ENCODE data around the gene TCF7L2.

Gene TCF7L2

DNA sequence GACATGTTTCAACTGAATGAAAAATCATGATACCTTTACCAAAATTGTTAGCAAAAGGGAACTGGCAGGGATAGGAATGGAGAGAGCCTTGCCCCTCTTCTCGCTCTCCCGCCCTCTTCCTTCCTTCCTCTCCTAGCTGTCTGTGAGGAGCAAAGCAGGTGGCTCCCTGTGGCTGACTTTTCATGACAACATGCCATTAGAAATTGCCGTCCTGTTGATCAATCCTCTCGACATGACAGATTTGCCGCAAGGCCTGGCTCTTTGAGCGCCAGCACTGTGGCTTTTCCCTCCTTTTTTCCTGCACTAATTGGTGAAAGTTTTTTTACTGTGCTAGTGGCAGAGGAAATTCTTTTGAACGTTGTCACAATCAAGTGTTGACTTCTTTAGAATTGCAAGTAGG, 171.1 kb downstream of the TCF7L2 start:
- H3K4me3 ChIP-seq (ENCODE audit: insufficient read length, low read depth), result no peak overlapping the region
- TF ChIP-seq YY1 (IDR thresholded peaks at IDR 0.05; ENCODE audit: insufficient read depth, insufficient read length) (no peak), SUZ12 (IDR thresholded peaks at IDR 0.05; ENCODE audit: extremely low read depth, insufficient read depth, insufficient read length) (no peak), ZNF274 (IDR thresholded peaks at IDR 0.05; ENCODE audit: low read depth, low read length) (no peak)
- peaks cover 2% of the 10 kb centered on the region for H3K36me3 ChIP-seq (ENCODE audit: insufficient read depth, insufficient read length, low read length)
- no peaks in the 10 kb centered on the region for H3K9me3 ChIP-seq (ENCODE audit: insufficient read depth, low read length)
- DNase-seq (ENCODE audit: low read depth, low spot score), result no peak
- no peak overlapping the region for H3K9ac ChIP-seq (ENCODE audit: insufficient read length, low read depth)
- peaks cover 4% of the 10 kb centered on the region for H3K4me1 ChIP-seq (ENCODE audit: insufficient read depth, insufficient read length)
- H3K27me3 ChIP-seq (ENCODE audit: insufficient read depth, insufficient read length), result no peaks in the 10 kb centered on the region

DNA sequence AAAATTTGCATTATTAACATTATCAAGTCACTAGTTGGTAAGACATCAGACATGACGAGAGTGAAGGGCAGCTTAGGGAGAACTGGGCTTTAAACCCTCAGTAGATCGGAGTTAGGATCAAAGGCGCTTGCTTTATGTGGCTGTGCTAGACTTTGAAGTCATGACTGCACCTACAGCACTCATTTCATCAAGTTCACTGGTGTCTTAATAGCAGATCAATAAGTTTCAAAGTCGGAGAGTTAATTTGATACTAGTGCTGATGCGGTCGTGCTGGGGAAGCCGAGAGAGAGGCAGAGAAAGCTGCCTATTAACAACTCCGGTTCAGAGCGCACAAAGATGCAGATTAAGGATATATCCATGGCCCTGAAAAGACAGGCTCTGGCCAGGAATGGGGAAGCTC, 172.9 kb downstream of the TCF7L2 start:
- peaks cover 2% of the 10 kb centered on the region for H3K36me3 ChIP-seq (ENCODE audit: insufficient read depth, insufficient read length, low read length)
- H3K4me1 ChIP-seq (ENCODE audit: insufficient read depth, insufficient read length), result peaks cover 4% of the 10 kb centered on the region
- H3K27me3 ChIP-seq (ENCODE audit: insufficient read depth, insufficient read length), result no peaks in the 10 kb centered on the region
- TF ChIP-seq ZNF274 (IDR thresholded peaks at IDR 0.05; ENCODE audit: low read depth, low read length) (no peak), SUZ12 (IDR thresholded peaks at IDR 0.05; ENCODE audit: extremely low read depth, insufficient read depth, insufficient read length) (no peak), YY1 (IDR thresholded peaks at IDR 0.05; ENCODE audit: insufficient read depth, insufficient read length) (no peak)
- H3K9me3 ChIP-seq (ENCODE audit: insufficient read depth, low read length), result no peaks in the 10 kb centered on the region
- no peak overlapping the region for H3K9ac ChIP-seq (ENCODE audit: insufficient read length, low read depth)
- H3K4me3 ChIP-seq (ENCODE audit: insufficient read length, low read depth), result no peak overlapping the region
- DNase-seq (ENCODE audit: low read depth, low spot score), result no peak

GRCh38 chr10:113124724-113125123, 174.7 kb downstream of the TCF7L2 start:
- Histone ChIP-seq H3K4me3 (ENCODE audit: insufficient read length, low read depth) (no peak overlapping the region), H3K4me1 (ENCODE audit: insufficient read depth, insufficient read length) (peaks cover 9% of the 10 kb centered on the region), H3K9me3 (ENCODE audit: insufficient read depth, low read length) (no peaks in the 10 kb centered on the region), H3K27me3 (ENCODE audit: insufficient read depth, insufficient read length) (no peaks in the 10 kb centered on the region), H3K36me3 (ENCODE audit: insufficient read depth, insufficient read length, low read length) (no peaks in the 10 kb centered on the region), H3K9ac (ENCODE audit: insufficient read length, low read depth) (no peak overlapping the region)
- DNase-seq (ENCODE audit: low read depth, low spot score), result no peak
- no peak for TF ChIP-seq SUZ12 (IDR thresholded peaks at IDR 0.05; ENCODE audit: extremely low read depth, insufficient read depth, insufficient read length)
- TF ChIP-seq YY1 (IDR thresholded peaks at IDR 0.05; ENCODE audit: insufficient read depth, insufficient read length), result no peak

GRCh38 chr10:113125612-113126011, 175.6 kb downstream of the TCF7L2 start:
- no peak overlapping the region for H3K9ac ChIP-seq (ENCODE audit: insufficient read length, low read depth)
- H3K9me3 ChIP-seq (ENCODE audit: insufficient read depth, low read length), result no peaks in the 10 kb centered on the region
- no peak for TF ChIP-seq SUZ12 (IDR thresholded peaks at IDR 0.05; ENCODE audit: extremely low read depth, insufficient read depth, insufficient read length)
- H3K27me3 ChIP-seq (ENCODE audit: insufficient read depth, insufficient read length), result no peaks in the 10 kb centered on the region
- no peaks in the 10 kb centered on the region for H3K36me3 ChIP-seq (ENCODE audit: insufficient read depth, insufficient read length, low read length)
- no peak for DNase-seq (ENCODE audit: low read depth, low spot score)
- H3K4me3 ChIP-seq (ENCODE audit: insufficient read length, low read depth), result no peak overlapping the region
- H3K4me1 ChIP-seq (ENCODE audit: insufficient read depth, insufficient read length), result peaks cover 9% of the 10 kb centered on the region

DNA sequence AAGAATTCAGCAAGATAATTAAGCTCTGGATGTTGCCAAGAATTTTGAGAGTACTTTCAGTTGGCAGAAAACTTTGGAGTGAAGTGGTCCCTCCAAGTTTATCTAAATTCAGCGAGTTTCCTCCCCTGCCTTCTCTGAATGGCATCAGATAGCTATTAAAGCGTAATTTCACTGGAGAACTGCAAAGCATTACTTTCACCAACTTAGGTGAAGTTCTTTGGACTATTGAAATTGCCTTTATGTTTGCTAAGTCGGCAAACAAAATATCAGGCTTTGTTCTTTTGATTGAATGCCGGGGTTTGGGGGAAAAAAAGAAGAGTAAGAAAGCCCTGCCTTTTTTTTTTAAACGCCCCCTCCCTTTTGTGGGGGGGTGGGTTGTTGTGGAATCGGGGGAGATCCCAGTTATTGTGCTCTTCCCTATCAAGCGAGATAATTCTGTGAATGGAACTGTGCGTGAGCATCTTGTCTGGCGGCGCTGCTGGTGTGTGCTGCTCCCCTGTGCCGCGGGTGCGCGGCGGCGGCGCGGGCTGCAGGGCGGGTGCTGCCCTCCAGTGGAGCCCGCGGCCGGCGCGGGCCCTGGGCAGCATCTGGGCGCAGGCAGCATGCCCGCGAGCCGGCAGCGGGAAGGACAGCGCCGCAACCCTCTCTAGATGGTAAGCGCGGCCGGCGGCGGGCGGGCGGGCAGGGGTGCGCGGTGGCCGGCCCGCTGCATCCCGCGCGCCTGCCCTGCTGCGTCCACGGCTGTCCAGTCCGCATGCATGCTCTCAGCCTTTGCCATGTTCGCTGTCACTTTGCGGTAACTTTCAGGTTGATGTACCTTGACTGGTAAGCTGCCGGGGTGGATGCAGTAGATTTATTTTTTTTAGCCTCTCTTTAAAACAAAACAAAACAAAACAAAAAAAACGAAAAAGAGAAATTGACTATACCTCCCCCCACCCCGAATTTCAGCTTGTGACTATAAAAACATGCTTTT, 176.5 kb downstream of the TCF7L2 start:
- peak overlapping the region; percentile 11 for H3K4me3 ChIP-seq (ENCODE audit: insufficient read length, low read depth)
- no peaks in the 10 kb centered on the region for H3K9me3 ChIP-seq (ENCODE audit: insufficient read depth, low read length)
- H3K9ac ChIP-seq (ENCODE audit: insufficient read length, low read depth), result peak overlapping the region; percentile 26
- no peak for TF ChIP-seq SUZ12 (IDR thresholded peaks at IDR 0.05; ENCODE audit: extremely low read depth, insufficient read depth, insufficient read length)
- no peak for TF ChIP-seq YY1 (IDR thresholded peaks at IDR 0.05; ENCODE audit: insufficient read depth, insufficient read length)
- no peaks in the 10 kb centered on the region for H3K27me3 ChIP-seq (ENCODE audit: insufficient read depth, insufficient read length)
- no peaks in the 10 kb centered on the region for H3K36me3 ChIP-seq (ENCODE audit: insufficient read depth, insufficient read length, low read length)
- peak; percentile 49 for DNase-seq (ENCODE audit: low read depth, low spot score)
- H3K4me1 ChIP-seq (ENCODE audit: insufficient read depth, insufficient read length), result peaks cover 5% of the 10 kb centered on the region

DNA sequence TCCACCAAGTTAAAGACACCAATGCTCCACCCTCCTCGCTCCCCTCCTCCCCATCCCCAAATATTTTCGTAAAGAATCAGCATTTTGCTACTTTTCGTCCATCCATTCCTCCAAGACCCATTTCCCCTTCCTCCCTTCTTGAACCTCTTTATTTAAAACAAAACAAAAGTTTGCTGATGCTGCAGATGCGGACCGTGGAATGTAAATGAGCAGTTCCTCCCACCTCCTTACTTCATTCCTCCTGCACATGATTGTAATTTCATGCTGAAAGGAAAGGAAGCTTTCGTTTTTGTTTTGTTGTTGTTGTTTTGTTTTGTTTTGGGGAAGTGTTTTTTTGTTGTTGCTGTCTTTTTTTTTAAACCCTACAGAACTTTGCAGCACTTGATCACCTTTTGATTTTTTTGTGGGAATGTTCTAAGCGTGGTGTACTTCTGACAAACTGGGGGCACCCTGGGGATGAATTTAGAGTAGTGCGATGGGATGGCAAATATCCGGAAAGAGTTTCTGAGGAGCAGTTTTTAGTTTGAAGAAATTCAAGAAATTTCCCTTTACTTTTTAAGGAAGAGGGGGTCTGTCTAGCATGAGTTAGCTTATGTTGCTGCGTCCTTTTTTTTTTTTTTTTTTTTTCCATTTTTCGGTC, 177.3 kb downstream of the TCF7L2 start:
- no peak for TF ChIP-seq ZNF274 (IDR thresholded peaks at IDR 0.05; ENCODE audit: low read depth, low read length)
- no peak for TF ChIP-seq SUZ12 (IDR thresholded peaks at IDR 0.05; ENCODE audit: extremely low read depth, insufficient read depth, insufficient read length)
- no peak for TF ChIP-seq YY1 (IDR thresholded peaks at IDR 0.05; ENCODE audit: insufficient read depth, insufficient read length)
- Histone ChIP-seq H3K4me1 (ENCODE audit: insufficient read depth, insufficient read length) (peaks cover 5% of the 10 kb centered on the region), H3K27me3 (ENCODE audit: insufficient read depth, insufficient read length) (no peaks in the 10 kb centered on the region), H3K36me3 (ENCODE audit: insufficient read depth, insufficient read length, low read length) (no peaks in the 10 kb centered on the region), H3K9me3 (ENCODE audit: insufficient read depth, low read length) (no peaks in the 10 kb centered on the region), H3K9ac (ENCODE audit: insufficient read length, low read depth) (peak overlapping the region; percentile 21), H3K4me3 (ENCODE audit: insufficient read length, low read depth) (no peak overlapping the region)
- DNase-seq (ENCODE audit: low read depth, low spot score), result no peak

GRCh38 chr10:113127901-113128283, 177.8 kb downstream of the TCF7L2 start:
- H3K36me3 ChIP-seq (ENCODE audit: insufficient read depth, insufficient read length, low read length), result no peaks in the 10 kb centered on the region
- no peaks in the 10 kb centered on the region for H3K27me3 ChIP-seq (ENCODE audit: insufficient read depth, insufficient read length)
- H3K4me3 ChIP-seq (ENCODE audit: insufficient read length, low read depth), result no peak overlapping the region
- no peak overlapping the region for H3K9ac ChIP-seq (ENCODE audit: insufficient read length, low read depth)
- H3K4me1 ChIP-seq (ENCODE audit: insufficient read depth, insufficient read length), result peaks cover 5% of the 10 kb centered on the region
- DNase-seq (ENCODE audit: low read depth, low spot score), result no peak
- TF ChIP-seq SUZ12 (IDR thresholded peaks at IDR 0.05; ENCODE audit: extremely low read depth, insufficient read depth, insufficient read length) (no peak), ZNF274 (IDR thresholded peaks at IDR 0.05; ENCODE audit: low read depth, low read length) (no peak), YY1 (IDR thresholded peaks at IDR 0.05; ENCODE audit: insufficient read depth, insufficient read length) (no peak)
- H3K9me3 ChIP-seq (ENCODE audit: insufficient read depth, low read length), result no peaks in the 10 kb centered on the region

Data from NT2/D1 (cell line).